Activated CD4-positive, alpha-beta T cell treated with anti-CD3 and anti-CD28 coated beads for 48 hours (primary cell): ENCODE data around the gene NKG7.

Experiments
- DNase-seq: peaks from one replicate; pipeline ENCODE4 v3.0.0-alpha.2; 2020

The NKG7 gene

GRCh38 chr19:51357952-51358351 lies 14.5 kb downstream of the NKG7 start:
- no peak for DNase-seq

DNA sequence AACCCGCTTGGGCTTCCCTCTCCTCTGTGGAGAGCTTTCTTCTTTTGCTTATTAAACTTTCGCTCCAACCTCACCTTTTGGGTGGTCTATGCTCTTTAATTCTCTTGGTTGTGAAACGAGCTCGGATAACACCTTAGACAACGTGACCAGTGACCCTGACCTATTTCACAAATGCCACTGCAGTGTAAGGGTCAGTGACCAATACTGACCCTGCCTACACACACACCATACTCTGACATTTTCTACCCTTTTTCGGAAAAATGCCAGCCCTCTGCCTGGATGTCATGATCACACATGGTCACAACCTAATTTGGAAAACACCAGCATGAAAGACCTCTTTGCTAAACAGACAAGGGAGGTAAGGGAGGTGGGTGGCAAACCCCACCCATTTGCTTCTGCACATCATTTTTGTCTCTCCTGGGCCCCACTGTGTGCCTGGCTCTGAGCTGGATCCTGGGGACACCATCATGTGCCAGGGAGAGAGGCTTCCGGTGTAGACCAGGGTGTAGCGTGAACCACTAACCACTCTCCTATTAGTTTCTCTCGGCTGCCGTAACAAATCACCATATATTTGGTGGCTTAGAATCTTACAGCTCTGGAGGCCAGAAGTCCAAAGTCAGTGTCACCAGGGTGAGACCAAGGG lies 16.2 kb downstream of the NKG7 start:
- DNase-seq = no peak

GRCh38 chr19:51354742-51355148 lies 17.7 kb downstream of the NKG7 start:
- DNase-seq = peak; percentile 38

DNA sequence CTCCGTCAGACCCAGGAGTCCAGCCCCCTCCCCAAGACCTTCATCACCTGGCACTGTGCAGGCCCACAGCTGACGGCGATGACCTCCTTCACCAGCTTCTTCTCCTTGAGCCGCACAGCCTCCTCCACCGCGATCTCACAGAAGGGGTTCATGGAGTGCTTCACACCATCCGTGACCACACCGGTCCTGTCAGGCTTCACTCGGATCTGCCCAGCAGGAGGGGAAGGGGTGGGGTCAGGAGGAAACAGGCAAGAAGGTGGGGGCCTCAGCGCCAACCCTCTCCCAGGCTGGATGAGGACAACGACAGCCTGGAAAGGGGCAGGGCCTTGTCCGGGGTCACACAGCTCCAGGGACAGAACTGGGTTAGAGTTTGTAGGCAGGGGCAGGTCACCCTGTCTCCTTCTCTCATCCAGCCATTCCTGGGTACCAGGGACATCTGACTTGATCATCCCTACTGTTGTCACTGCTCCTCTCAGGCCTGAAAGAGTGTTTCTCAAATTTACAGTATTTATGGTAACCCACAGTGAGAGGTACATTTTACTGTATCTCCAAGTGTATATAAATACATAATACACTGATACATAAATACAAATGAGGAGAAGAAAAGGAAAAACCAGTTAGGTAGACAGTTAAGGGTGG lies 18.2 kb downstream of the NKG7 start:
- DNase-seq = no peak

DNA sequence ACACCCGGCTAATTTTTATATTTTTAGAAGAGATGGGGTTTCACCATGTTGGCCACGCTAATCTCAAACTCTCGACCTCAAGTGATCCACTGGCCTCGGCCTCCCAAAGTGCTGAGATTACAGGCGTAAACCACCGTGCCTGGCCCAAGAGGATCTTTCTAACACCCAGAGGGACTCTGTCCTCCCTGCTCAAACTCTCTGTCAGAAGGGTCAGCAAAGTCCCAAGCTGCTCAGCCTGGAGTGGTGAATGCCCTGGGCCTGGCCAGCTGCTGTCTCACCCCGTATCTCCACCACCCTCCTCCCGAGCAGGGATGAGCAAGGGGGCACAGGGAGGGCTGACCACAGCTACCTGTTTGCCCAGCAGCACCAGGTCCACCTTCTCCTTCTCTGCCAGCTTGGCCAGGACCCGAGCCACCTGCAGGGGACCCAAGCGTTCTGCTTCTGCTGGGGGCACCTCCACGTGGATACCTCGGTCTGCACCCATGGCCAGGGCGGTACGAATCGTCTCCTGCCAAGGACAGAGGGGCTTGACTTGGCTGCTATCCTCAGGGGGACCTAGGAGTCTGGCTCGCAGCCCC lies 19.6 kb downstream of the NKG7 start:
- DNase-seq = no peak

- no peak for DNase-seq
These were observed 21.0 kb downstream of the NKG7 start for GRCh38 chr19:51351266-51351990.

DNA sequence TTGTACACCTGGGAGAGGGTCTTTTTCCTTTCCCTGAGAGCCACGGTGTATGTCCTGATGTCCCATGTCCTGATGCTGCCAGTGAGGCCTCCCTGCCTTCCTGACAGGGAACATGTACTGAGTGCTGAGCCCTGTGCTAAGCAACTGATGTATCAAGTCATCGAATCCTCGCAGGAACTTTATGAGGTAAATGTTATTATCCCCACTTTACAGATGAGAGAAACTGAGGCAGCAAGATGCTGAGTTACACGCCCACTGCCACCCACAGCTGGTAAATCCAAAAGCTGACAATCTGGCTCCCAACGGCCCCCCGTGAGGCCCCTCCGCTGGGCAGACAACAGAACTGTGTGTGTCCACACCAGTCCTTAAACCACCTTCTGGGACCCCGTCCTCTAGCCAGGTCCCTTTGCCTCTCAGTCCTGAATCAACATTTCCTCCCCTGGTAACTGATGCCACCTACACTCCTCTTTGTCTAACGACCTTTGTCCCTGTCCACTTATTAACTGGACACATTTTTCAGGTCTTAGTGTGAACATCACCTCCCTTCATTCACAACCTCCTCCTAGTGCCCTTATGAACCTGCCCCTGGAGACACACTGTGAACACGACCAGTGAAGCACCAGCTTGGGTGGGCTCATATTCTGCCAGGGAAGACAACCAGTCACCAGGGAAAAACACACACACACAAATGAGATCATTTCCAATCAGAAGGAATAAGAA lies 25.1 kb downstream of the NKG7 start:
- DNase-seq = no peak

- no peak for DNase-seq
These were observed 25.7 kb downstream of the NKG7 start for GRCh38 chr19:51346742-51347141.

DNA sequence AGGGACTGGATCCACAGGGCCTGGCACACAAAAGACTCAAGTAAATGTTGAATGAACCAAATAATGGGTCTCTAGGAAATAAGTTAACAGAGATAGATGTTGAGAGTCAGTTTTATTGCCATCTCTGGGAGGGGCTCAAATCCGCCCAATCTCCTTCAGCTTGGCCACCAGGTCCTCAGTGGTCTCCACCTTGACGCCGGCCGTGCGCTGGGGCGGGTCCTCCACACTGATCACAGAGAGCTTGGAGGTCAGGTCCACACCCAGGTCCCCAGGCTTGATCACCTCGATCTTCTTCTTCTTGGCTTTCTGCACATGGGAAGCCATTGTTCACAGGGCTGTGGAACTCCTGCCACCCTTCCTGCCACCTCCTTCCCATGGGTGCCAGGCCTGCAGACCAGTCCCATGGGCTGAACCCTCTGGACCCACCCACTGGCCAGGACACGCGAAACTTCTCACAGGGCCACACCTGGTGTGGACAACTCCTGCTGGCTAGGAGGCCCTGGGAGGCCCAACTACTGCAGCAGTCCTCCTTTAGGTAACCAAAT lies 27.3 kb downstream of the NKG7 start:
- DNase-seq = no peak

DNA sequence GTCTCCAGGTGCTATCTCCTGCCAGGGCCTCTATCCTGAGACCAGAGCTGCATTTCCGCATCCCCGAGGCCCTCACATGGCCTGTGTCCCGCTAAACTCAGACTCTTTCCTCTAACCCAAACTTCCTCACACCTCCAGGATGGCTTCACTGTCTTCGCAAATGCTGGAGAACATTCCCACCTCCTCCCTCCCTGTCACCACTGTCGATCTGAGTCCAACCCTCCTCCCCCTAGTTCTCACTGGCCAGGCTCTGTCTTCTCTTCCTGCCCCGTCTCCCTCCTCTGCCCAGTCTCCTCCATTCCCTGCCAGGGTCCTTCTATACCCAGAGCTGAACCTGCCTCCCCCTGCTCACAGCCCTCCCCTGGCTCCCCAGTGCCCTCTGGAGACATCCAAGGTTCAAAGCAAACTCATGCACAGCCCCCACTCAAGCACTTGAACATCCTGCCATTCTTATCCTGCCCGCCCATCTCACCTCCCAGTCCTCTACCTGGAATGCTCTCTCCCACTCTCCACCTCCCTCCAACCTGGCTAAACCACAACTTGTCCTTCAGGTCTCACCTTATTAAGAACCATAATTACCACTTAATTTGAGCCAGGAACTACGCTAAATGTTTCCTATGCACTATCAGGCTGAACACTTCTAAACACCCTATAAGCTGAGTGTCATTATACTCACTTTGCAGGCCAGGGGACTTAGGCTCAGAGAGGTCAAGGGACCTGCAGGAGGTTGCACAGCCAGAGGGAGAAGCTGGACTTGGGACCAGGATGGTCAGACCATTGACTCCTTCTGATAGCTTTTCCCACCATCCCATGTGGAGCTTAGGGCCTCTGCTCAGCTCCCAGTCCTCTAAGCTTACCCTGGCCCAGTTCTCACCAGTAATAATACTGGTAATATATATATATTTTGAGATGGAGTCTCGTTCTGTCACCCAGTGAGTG lies 29.6 kb downstream of the NKG7 start:
- no peak for DNase-seq

DNA sequence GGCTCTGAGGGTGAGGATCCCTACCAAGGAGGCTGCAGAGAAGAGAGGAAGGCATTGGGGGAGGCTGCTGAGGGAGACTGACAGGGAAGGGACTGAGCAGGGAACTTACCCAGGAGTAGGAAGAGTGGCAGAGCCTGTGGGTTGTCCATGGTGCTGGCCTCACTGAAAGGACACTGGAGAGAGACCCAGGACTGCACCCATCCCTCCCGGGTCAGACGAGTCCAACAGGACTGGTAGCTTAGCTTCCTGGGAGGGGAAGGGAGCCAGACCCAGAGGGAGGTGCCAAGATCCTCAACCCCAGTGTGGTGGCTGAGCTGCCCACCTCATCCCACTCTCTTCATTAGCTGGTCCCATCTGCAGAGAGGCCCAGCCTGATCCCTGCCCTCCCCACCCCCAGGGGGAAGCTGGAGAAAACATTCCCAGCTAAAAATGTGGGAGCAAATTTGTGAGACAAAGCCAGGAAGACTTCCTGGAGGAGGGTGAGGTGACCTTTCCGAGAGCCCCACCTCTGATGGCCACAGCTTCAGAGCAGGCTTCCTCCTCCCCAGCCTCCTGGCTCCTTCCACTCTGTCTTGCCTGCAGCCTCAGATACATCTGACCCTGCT lies 30.4 kb downstream of the NKG7 start, which contains the start of gene VSIG10L:
Gene VSIG10L, minus strand, starts transcription at position 164 of the 605 bp plus-strand sequence. Its CDS starts 15 bp downstream, at position 149.
- no peak for DNase-seq

GRCh38 chr19:51341066-51341465 lies 31.4 kb downstream of the NKG7 start:
- DNase-seq = no peak

DNA sequence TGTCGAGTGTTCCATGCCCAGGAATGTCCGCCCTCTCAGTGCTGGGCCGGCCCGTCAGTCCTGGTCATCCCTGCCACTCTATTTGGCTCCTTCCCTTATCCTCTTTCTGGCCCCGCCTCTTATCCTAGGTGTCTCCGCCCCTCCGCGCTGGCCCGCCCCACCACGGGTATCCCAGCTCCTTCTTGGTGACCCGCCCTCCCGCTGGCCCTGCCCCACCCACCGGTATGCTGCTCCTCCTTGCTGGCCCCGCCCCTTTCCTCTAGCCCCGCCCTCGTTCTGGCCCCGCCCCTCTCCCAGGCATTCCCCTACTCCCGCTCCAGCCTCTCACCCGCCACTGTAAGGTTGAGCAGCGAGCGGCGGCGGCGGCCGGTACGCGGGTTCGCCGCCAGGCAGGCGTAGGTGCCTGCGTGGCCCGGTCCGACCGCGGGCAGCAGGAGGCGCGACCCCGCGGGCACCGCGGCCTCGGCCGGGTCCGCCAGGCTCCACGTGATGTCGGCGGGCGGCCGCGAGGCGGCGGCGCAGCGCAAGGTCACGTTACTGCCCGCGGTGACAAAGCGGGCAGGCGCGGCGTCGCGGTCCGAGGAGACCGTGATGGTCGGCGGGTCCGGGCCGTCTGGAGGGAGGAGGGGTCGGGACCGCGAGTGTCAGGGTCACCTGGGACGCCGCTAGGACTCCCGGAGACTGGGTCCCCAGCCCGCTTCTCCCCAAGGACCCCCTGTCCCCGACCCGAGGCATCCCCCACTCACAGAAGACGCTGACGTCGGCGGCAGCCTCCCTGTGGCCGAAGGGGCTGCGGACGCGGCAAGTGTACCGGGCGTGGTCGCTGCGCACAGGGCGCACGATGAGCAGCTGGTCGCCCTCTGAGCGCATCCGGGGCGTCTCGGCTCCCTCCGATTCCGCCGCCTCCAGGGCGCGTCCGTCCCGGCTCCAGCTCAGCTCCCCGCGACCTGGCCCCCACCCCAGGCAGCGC lies 32.5 kb downstream of the NKG7 start:
- DNase-seq = peak; percentile 99

GRCh38 chr19:51339313-51339686 lies 33.2 kb downstream of the NKG7 start:
- DNase-seq = no peak

- peak; percentile 94 for DNase-seq
These were observed 33.7 kb downstream of the NKG7 start for GRCh38 chr19:51338563-51339312.

- DNase-seq = no peak
These were observed 34.4 kb downstream of the NKG7 start for GRCh38 chr19:51337861-51338562.

DNA sequence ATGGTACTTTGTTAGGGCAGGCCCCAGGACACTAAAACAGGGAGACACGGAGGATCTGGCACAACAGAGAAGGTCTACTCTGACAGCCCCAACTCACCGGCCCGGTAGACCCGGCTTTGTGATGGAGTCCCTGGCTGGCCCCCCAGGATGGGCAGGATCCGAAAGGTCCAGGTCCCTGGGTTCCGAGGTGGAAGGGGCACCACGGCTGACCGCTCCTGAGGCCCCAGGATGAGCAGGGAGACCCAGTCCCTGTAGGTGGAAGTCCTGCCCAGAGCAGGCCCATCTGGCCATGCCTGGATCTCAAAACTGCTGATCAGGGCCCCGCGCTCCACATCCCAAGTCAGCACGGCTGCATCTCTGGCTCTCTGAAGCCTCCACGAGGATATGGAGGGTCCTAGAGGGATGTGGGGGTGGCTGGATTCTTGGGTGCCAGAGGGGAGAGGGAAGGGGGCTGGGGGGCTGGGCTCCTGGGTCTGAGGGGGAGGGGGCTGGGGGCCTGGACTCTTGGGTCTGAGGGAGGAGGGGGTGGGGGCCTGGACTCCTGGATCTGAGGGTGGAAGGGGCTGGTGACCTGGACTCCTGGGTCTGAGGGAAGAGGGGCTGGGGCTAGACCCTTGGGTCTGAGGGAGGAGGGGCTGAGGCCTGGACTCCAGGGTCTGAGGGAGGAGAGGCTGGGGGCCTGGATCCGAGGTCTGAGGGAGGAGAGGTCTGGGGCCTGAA lies 35.2 kb downstream of the NKG7 start:
- no peak for DNase-seq
